Measurements from ENCODE around the gene KIF5A.
"Not testable (repeated sequence)": the region's sequence is repeated elsewhere in the genome, so short reads cannot be mapped to it uniquely, and the experiment has no call there.

The KIF5A gene

DNA sequence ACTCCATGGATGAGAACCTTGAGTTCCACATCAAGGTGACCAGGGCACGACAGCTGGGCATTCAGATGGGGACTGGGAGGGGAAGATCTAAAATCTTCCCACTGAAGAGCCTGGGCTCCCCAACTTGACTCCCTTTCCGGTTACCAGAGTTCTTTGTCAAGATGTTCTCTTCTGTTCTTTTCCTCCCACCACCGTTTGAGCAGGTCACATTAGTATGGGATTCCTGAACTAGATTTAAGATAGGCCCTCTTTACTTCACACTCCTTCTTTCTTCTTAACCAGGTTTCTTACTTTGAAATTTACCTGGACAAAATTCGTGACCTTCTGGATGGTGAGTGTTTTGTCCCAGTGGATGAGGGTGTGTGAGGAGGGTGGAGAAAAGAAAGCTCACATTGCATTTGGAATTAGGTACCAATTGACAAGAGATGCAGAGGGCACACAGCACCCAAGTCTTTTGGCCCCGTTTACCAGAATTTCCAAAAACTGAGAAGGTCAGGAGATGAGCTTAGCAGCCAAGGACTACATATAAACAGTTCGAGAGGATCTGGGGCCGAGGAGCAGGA, 14.4 kb downstream of the KIF5A start:
- H3K27ac Mint-ChIP-seq, result no peak overlapping the region
- H3K27me3 Mint-ChIP-seq (ENCODE audit: low read depth), result peaks cover 39% of the 10 kb centered on the region
- no peaks in the 10 kb centered on the region for H3K9me3 Mint-ChIP-seq
- H3K36me3 Mint-ChIP-seq (ENCODE audit: low read depth), result no peaks in the 10 kb centered on the region
- H3K4me3 Mint-ChIP-seq, result no peak overlapping the region
- H3K4me1 Mint-ChIP-seq, result no peaks in the 10 kb centered on the region
- TF ChIP-seq, protein P1, sequence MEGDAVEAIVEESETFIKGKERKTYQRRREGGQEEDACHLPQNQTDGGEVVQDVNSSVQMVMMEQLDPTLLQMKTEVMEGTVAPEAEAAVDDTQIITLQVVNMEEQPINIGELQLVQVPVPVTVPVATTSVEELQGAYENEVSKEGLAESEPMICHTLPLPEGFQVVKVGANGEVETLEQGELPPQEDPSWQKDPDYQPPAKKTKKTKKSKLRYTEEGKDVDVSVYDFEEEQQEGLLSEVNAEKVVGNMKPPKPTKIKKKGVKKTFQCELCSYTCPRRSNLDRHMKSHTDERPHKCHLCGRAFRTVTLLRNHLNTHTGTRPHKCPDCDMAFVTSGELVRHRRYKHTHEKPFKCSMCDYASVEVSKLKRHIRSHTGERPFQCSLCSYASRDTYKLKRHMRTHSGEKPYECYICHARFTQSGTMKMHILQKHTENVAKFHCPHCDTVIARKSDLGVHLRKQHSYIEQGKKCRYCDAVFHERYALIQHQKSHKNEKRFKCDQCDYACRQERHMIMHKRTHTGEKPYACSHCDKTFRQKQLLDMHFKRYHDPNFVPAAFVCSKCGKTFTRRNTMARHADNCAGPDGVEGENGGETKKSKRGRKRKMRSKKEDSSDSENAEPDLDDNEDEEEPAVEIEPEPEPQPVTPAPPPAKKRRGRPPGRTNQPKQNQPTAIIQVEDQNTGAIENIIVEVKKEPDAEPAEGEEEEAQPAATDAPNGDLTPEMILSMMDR (IDR thresholded peaks at IDR 0.05; ENCODE audit: unreplicated experiment in 3 of 3), result no peak

DNA sequence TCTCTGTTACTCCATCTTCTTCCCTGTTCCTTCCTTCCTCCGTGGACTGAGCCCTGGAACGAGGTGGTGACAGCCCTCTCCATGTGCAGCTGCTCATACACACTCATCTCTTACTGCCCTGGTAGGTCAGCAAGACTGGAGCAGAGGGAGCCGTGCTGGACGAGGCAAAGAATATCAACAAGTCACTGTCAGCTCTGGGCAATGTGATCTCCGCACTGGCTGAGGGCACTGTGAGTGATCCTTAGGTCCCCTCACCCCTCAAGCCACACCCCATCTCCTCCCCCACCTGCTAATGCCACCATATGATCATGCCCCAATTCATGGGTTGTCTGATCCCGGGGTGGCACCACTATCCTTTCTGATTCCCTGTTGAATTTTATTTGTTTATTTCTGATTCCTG, 19.0 kb downstream of the KIF5A start:
- Mint-ChIP-seq H3K4me3 (no peak overlapping the region), H3K27ac (no peak overlapping the region), H3K9me3 (no peaks in the 10 kb centered on the region), H3K4me1 (no peaks in the 10 kb centered on the region), H3K36me3 (ENCODE audit: low read depth) (no peaks in the 10 kb centered on the region), H3K27me3 (ENCODE audit: low read depth) (peaks cover 40% of the 10 kb centered on the region)
- TF ChIP-seq, protein P1 (IDR thresholded peaks at IDR 0.05; ENCODE audit: unreplicated experiment in 3 of 3), result no peak

DNA sequence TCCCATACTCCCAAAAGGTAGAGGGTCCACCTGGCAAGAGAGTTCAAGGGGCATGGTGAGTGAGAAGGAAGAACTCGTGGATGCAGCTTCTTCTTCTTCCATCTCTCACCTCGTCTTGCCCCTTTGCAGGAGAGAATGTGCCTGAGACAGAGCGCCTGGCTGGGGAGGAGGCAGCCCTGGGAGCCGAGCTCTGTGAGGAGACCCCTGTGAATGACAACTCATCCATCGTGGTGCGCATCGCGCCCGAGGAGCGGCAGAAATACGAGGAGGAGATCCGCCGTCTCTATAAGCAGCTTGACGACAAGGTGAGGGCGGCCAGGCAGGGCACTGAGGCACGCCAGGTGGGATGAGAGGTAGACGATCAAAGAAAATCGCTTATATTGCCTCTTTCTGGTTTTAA, 20.0 kb downstream of the KIF5A start:
- Mint-ChIP-seq H3K4me3 (no peak overlapping the region), H3K4me1 (no peaks in the 10 kb centered on the region), H3K27ac (no peak overlapping the region), H3K9me3 (no peaks in the 10 kb centered on the region), H3K36me3 (ENCODE audit: low read depth) (no peaks in the 10 kb centered on the region), H3K27me3 (ENCODE audit: low read depth) (peaks cover 36% of the 10 kb centered on the region)
- TF ChIP-seq, protein P1 (IDR thresholded peaks at IDR 0.05; ENCODE audit: unreplicated experiment in 3 of 3), result no peak

DNA sequence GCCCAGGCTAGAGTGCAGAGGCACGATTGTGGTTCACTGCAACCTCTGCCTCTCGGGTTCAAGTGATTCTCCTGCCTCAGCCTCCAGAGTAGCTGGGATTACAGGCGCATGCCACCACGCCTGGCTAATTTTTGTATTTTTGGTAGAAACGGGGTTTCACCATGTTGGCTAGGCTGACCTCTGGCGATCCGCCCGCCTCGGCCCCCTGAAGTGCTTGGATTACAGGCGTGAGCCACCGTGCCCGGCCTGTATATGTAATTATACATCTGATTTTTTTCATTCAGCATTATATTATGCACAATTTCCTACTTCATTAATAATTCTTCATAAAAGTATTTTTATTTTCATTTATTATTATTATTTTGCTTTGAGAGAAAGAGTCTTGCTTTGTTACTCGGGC, 20.6 kb downstream of the KIF5A start:
- not testable (repeated sequence) for H3K4me3 Mint-ChIP-seq; H3K4me1 Mint-ChIP-seq; H3K27ac Mint-ChIP-seq; H3K36me3 Mint-ChIP-seq (ENCODE audit: low read depth); H3K9me3 Mint-ChIP-seq
- peaks cover 38% of the 10 kb centered on the region for H3K27me3 Mint-ChIP-seq (ENCODE audit: low read depth)

DNA sequence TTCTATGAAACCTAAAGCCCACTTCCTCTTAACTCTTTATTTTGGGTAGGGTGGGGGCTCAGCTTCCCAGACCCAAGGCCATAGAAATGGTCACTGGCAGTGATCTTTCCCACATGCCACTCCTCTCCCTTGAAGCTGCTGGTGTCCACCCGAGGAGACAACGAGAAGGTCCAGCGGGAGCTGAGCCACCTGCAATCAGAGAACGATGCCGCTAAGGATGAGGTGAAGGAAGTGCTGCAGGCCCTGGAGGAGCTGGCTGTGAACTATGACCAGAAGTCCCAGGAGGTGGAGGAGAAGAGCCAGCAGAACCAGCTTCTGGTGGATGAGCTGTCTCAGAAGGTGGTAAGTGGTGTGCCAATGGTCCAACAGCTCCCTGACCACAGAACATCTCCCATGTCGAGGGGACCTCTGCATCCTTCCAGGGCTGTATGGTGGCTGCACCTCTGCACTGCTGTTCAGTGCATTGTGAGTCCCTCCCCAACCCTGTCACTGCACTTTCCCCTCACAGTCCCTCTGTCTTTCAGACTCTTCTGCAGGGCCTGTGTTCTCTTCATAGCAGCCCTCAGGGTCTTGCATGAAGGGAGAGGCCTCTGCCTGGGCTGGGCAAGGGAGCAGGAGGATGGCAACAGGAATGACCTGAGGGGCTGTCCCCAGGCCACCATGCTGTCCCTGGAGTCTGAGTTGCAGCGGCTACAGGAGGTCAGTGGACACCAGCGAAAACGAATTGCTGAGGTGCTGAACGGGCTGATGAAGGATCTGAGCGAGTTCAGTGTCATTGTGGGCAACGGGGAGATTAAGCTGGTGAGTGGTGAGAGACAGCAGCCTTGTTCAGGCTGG, 22.3 kb downstream of the KIF5A start:
- no peak overlapping the region for H3K27ac Mint-ChIP-seq
- H3K4me1 Mint-ChIP-seq, result no peaks in the 10 kb centered on the region
- no peaks in the 10 kb centered on the region for H3K9me3 Mint-ChIP-seq
- H3K36me3 Mint-ChIP-seq (ENCODE audit: low read depth), result no peaks in the 10 kb centered on the region
- peaks cover 49% of the 10 kb centered on the region for H3K27me3 Mint-ChIP-seq (ENCODE audit: low read depth)
- TF ChIP-seq, protein P1 (IDR thresholded peaks at IDR 0.05; ENCODE audit: unreplicated experiment in 3 of 3), result no peak
- H3K4me3 Mint-ChIP-seq, result no peak overlapping the region

DNA sequence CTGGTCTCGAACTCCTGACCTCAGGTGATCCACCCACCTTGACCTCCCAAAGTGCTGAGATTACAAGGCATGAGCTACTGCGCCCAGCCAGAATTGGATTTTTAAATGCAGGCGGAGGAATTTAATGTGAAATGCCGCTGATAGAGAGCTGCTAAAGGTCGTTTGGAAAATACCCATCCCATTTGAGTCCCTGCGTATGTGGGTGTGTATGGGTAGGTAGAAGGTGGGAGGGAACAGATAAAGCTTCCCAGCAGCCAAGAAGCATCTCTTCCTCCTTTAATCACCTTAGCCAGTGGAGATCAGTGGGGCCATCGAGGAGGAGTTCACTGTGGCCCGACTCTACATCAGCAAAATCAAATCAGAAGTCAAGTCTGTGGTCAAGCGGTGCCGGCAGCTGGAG, 25.0 kb downstream of the KIF5A start:
- Mint-ChIP-seq H3K36me3 (ENCODE audit: low read depth) (no peaks in the 10 kb centered on the region), H3K27me3 (ENCODE audit: low read depth) (peaks cover 43% of the 10 kb centered on the region), H3K27ac (no peak overlapping the region), H3K4me1 (no peaks in the 10 kb centered on the region), H3K4me3 (no peak overlapping the region), H3K9me3 (no peaks in the 10 kb centered on the region)
- TF ChIP-seq, protein P1 (IDR thresholded peaks at IDR 0.05; ENCODE audit: unreplicated experiment in 3 of 3), result no peak
